HEK293T (cell line): ENCODE data around the gene PPP1R10.

Experiments
- CTCF ChIA-PET: fragments of 350-600 bp; formaldehyde crosslinking; extraction: SDS; loops from one replicate; lab custom pipeline; 2021; ENCODE audit warnings: antibody characterized with exemption, inconsistent platforms; lab: Yijun Ruan, JAX
- POLR2A ChIA-PET: fragments of 350-600 bp; formaldehyde crosslinking; extraction: SDS; loops from one replicate; lab custom pipeline; 2020; ENCODE audit warnings: antibody characterized with exemption, inconsistent platforms; lab: Yijun Ruan, JAX
- DNase-seq: peaks from one replicate; pipeline ENCODE4 v3.0.0; 2012; ENCODE audit warnings: mixed read lengths; ENCODE audit errors: extremely low spot score
- ARNT ChIP-seq: fragments of 450-650 bp; IDR thresholded peaks from 2 replicates; pipeline ENCODE4 v1.6.1; 2017; ENCODE audit warnings: mild to moderate bottlenecking
- BHLHE40 ChIP-seq: fragments of 450-650 bp; IDR thresholded peaks from 2 replicates; pipeline ENCODE4 v1.6.1; 2016; ENCODE audit warnings: mild to moderate bottlenecking, moderate library complexity, borderline replicate concordance
- CTBP1 ChIP-seq: fragments of 450-650 bp; IDR thresholded peaks from 2 replicates; pipeline ENCODE4 v1.6.1; 2016; ENCODE audit warnings: borderline replicate concordance
- ELF4 ChIP-seq: fragments of 450-650 bp; IDR thresholded peaks from 2 replicates; pipeline ENCODE4 v1.6.1; 2017; ENCODE audit warnings: antibody characterized with exemption
- FOXA1 ChIP-seq: fragments of 450-650 bp; IDR thresholded peaks from 2 replicates; pipeline ENCODE4 v1.6.1; 2016; ENCODE audit warnings: mild to moderate bottlenecking
- FOXK2 ChIP-seq: fragments of 450-650 bp; IDR thresholded peaks from 2 replicates; pipeline ENCODE4 v1.6.1; 2016; ENCODE audit warnings: mild to moderate bottlenecking
- FOXM1 ChIP-seq: fragments of 450-650 bp; IDR thresholded peaks from 2 replicates; pipeline ENCODE4 v1.6.1; 2017; ENCODE audit warnings: mild to moderate bottlenecking, borderline replicate concordance
- HDGF ChIP-seq: fragments of 450-650 bp; IDR thresholded peaks from 2 replicates; pipeline ENCODE4 v1.6.1; 2017; ENCODE audit warnings: antibody characterized with exemption, borderline replicate concordance
- L3MBTL2 ChIP-seq: fragments of 450-650 bp; conservative IDR thresholded peaks from 2 replicates; pipeline ENCODE4 v1.6.1; 2016; ENCODE audit warnings: mild to moderate bottlenecking
- LEF1 ChIP-seq: fragments of 450-650 bp; IDR thresholded peaks from 2 replicates; pipeline ENCODE4 v1.6.1; 2017; ENCODE audit warnings: mild to moderate bottlenecking, borderline replicate concordance
- NFRKB ChIP-seq: fragments of 450-650 bp; IDR thresholded peaks from 2 replicates; pipeline ENCODE4 v1.6.1; 2016; ENCODE audit warnings: mild to moderate bottlenecking, moderate library complexity
- SP1 ChIP-seq: fragments of 450-650 bp; IDR thresholded peaks from 2 replicates; pipeline ENCODE4 v1.6.1; 2017
- SUZ12 ChIP-seq: fragments of 450-650 bp; IDR thresholded peaks from 2 replicates; pipeline ENCODE4 v1.6.1; 2016; ENCODE audit warnings: mild to moderate bottlenecking
- TARDBP ChIP-seq: fragments of 450-650 bp; IDR thresholded peaks from 2 replicates; pipeline ENCODE4 v1.6.1; 2016
- ZNF384 ChIP-seq: fragments of 450-650 bp; IDR thresholded peaks from 2 replicates; pipeline ENCODE4 v1.6.1; 2016
- TF ChIP-seq, protein P1 (sequence below): fragments of 450-650 bp; IDR thresholded peaks from 2 replicates; pipeline ENCODE4 v1.6.1; 2016

The PPP1R10 gene

DNA sequence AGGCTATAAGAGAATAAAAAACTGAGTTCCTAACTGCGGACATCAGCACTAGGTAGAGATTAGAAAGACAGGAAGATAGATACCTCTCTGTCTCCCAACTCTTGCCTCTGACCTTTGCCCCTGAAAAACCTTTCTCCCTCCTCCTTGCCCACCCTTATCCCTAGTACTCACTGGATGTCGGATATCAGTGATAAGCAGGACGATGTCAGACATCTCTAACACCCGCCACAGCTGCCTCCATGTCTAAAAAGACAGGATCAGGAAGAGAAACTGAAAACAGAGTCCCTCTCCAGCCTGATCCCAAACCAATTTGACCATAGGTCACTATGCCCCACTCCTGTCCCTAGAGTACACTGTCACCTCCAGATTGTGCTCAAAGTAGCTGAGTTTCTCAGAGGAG lies 62.6 kb downstream of the PPP1R10 start:
- no peak for DNase-seq
- TF ChIP-seq BHLHE40 (no peak), ARNT (no peak), L3MBTL2 (no peak), ZNF384 (no peak), FOXM1 (no peak), SP1 (no peak), FOXA1 (no peak), ELF4 (no peak), NFRKB (no peak), HDGF (no peak), SUZ12 (no peak), LEF1 (no peak), FOXK2 (no peak), TARDBP (no peak), CTBP1 (no peak)
- TF ChIP-seq, protein P1, sequence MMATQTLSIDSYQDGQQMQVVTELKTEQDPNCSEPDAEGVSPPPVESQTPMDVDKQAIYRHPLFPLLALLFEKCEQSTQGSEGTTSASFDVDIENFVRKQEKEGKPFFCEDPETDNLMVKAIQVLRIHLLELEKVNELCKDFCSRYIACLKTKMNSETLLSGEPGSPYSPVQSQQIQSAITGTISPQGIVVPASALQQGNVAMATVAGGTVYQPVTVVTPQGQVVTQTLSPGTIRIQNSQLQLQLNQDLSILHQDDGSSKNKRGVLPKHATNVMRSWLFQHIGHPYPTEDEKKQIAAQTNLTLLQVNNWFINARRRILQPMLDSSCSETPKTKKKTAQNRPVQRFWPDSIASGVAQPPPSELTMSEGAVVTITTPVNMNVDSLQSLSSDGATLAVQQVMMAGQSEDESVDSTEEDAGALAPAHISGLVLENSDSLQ, result no peak
- ChIA-PET POLR2A (interaction anchor here (0.6 to 3.6 kb wide), 6 partner anchors 9 to 192 kb away, joined by 3 to 17 read pairs (median 6); partner anchors contain the start of genes MRPS18B and PPP1R10), CTCF (interaction anchor here (1.6 to 2.1 kb wide), 2 partner anchors 10 to 13 kb away, joined by 5 to 14 read pairs; no protein-coding TSS in a partner anchor)
